GM23338 (cell line): Measurements from ENCODE around the gene ZNF256. TPM values are rescaled to one million over a fixed set of nuclear protein-coding genes. Genes with fewer than 3 reads are reported as not detected.

Experiments
- ATAC-seq: fragments of 200-7000 bp; cut with Tn5 transposase; 3 replicates; pipeline ENCODE4 v1.9.1; 2020
- DNase-seq: peaks from one replicate; pipeline ENCODE4 v3.0.0-alpha.2; 2015; ENCODE audit warnings: low spot score
- H2AFZ ChIP-seq: fragments of 200-600 bp; sonication (generic); 2 replicates; pipeline ENCODE4 v1.8.0; 2016; ENCODE audit warnings: antibody characterized with exemption, mild to moderate bottlenecking, moderate library complexity
- H3F3A ChIP-seq: fragments of 200-600 bp; sonication (generic); replicated peaks from 2 replicates; pipeline ENCODE4 v1.8.0; 2017; ENCODE audit warnings: antibody characterized with exemption, mixed run types, low read depth
- H3K27ac ChIP-seq: fragments of 200-600 bp; sonication (generic); 2 replicates; pipeline ENCODE4 v1.6.1; 2016; ENCODE audit warnings: low read depth
- H3K27me3 ChIP-seq: fragments of 200-600 bp; sonication (generic); 2 replicates; pipeline ENCODE4 v1.8.0; 2016; ENCODE audit warnings: mild to moderate bottlenecking, mixed run types, moderate library complexity; ENCODE audit not compliant: insufficient read depth
- H3K36me3 ChIP-seq: fragments of 200-600 bp; sonication (generic); 2 replicates; pipeline ENCODE4 v1.8.0; 2016; ENCODE audit warnings: mild to moderate bottlenecking; ENCODE audit not compliant: insufficient read depth
- H3K4me1 ChIP-seq: fragments of 200-600 bp; sonication (generic); 2 replicates; pipeline ENCODE4 v1.8.0; 2016; ENCODE audit warnings: mild to moderate bottlenecking, moderate library complexity; ENCODE audit not compliant: insufficient read depth
- H3K4me2 ChIP-seq: fragments of 200-600 bp; sonication (generic); 2 replicates; pipeline ENCODE4 v1.7.1; 2017; ENCODE audit warnings: mixed run types
- H3K4me3 ChIP-seq: fragments of 200-600 bp; sonication (generic); 2 replicates; pipeline ENCODE4 v1.6.1; 2016; ENCODE audit warnings: mixed run types
- H3K79me2 ChIP-seq: fragments of 200-600 bp; sonication (generic); replicated peaks from 2 replicates; pipeline ENCODE4 v1.8.0; 2017; ENCODE audit warnings: mild to moderate bottlenecking; ENCODE audit not compliant: insufficient read depth
- H3K9me2 ChIP-seq: fragments of 200-600 bp; sonication (generic); 2 replicates; pipeline ENCODE4 v1.8.0; 2017; ENCODE audit not compliant: insufficient read depth
- H4K20me1 ChIP-seq: fragments of 200-600 bp; sonication (generic); replicated peaks from 2 replicates; pipeline ENCODE4 v1.8.0; 2017; ENCODE audit warnings: mild to moderate bottlenecking; ENCODE audit not compliant: insufficient read depth
- H3K27ac Mint-ChIP-seq: 2 replicates; pipeline ENCODE4 v1.8.0; 2020; ENCODE audit warnings: inconsistent platforms, mild to moderate bottlenecking, moderate library complexity, mixed read lengths
- H3K27me3 Mint-ChIP-seq: 3 replicates; pipeline ENCODE4 v1.8.0; 2022; ENCODE audit warnings: low read depth, mild to moderate bottlenecking, moderate library complexity, mixed read lengths, inconsistent platforms; ENCODE audit not compliant: insufficient read depth, poor library complexity
- H3K36me3 Mint-ChIP-seq: 3 replicates; pipeline ENCODE4 v1.8.0; 2021; ENCODE audit warnings: low read depth, mild to moderate bottlenecking, inconsistent platforms, moderate library complexity, mixed read lengths
- H3K4me1 Mint-ChIP-seq: 3 replicates; pipeline ENCODE4 v1.8.0; 2020; ENCODE audit warnings: mild to moderate bottlenecking, inconsistent platforms, mixed read lengths
- H3K4me3 Mint-ChIP-seq: 3 replicates; pipeline ENCODE4 v1.8.0; 2021; ENCODE audit warnings: moderate library complexity, mild to moderate bottlenecking, inconsistent platforms, mixed read lengths
- H3K9me3 Mint-ChIP-seq: 3 replicates; pipeline ENCODE4 v1.8.0; 2020; ENCODE audit warnings: moderate library complexity, mild to moderate bottlenecking, inconsistent platforms, mixed read lengths
- CREB1 ChIP-seq: fragments of 250-450 bp; sonication (Bioruptor Pico); IDR thresholded peaks from 2 replicates; pipeline ENCODE4 v1.5.0; 2020; ENCODE audit warnings: low read depth, mild to moderate bottlenecking, moderate library complexity
- CTCF ChIP-seq, 2 experiments: fragments of 200-600 bp in 1 of 2; sonication (generic) in 1 of 2; conservative IDR thresholded peaks; 2 replicates each; pipeline versions ENCODE4 v1.5.1 to v1.6.1; 2016 to 2017; ENCODE audit warnings: antibody characterized with exemption in 2 of 2, low read depth in 2 of 2, mild to moderate bottlenecking in 2 of 2, moderate library complexity in 1 of 2
- EZH2 ChIP-seq: fragments of 200-600 bp; sonication (generic); IDR thresholded peaks from one replicate; pipeline ENCODE4 v1.8.0; 2017; ENCODE audit warnings: antibody characterized with exemption, mild to moderate bottlenecking, low read depth; ENCODE audit not compliant: unreplicated experiment
- EZH2phosphoT487 ChIP-seq: fragments of 200-600 bp; sonication (generic); IDR thresholded peaks from one replicate; pipeline ENCODE4 v1.8.1; 2018; ENCODE audit warnings: antibody characterized with exemption; ENCODE audit not compliant: unreplicated experiment
- JUNB ChIP-seq: IDR thresholded peaks from one replicate; pipeline ENCODE4 v1.6.1; 2016; ENCODE audit warnings: antibody characterized with exemption; ENCODE audit not compliant: unreplicated experiment
- NANOG ChIP-seq: IDR thresholded peaks from 2 replicates; pipeline ENCODE4 v1.6.1; 2016; ENCODE audit warnings: antibody characterized with exemption, borderline replicate concordance
- POLR2AphosphoS5 ChIP-seq: IDR thresholded peaks from 2 replicates; pipeline ENCODE4 v1.6.1; 2016; ENCODE audit warnings: antibody characterized with exemption, low read depth
- STAT1 ChIP-seq: IDR thresholded peaks from one replicate; pipeline ENCODE4 v1.6.1; 2016; ENCODE audit warnings: antibody characterized with exemption; ENCODE audit not compliant: unreplicated experiment
- ZNF114 ChIP-seq: fragments of 250-450 bp; sonication (Bioruptor Pico); IDR thresholded peaks from 2 replicates; pipeline ENCODE4 v1.5.0; 2020; ENCODE audit warnings: mild to moderate bottlenecking, moderate library complexity
- ZNF331 ChIP-seq: fragments of 250-450 bp; sonication (Bioruptor Pico); IDR thresholded peaks from 2 replicates; pipeline ENCODE4 v1.5.0; 2020; ENCODE audit warnings: low read depth, mild to moderate bottlenecking, moderate library complexity
- ZNF462 ChIP-seq: fragments of 250-450 bp; sonication (Bioruptor Pico); IDR thresholded peaks from 2 replicates; pipeline ENCODE4 v1.5.0; 2020; ENCODE audit warnings: mild to moderate bottlenecking, moderate library complexity
- polyA plus RNA-seq: library from polyadenylated mRNA; unstranded; fragments of >200 nt; fragmentation: Nextera tagmentation; extraction: Ambion mirVana; gene quantifications from 2 replicates; pipeline ENCODE4 v1.2.1, GENCODE V29; 2016
- total RNA-seq: library from RNA; depleted of rRNA; stranded (reverse); fragments of >200 nt; shearing (Covaris generic); gene quantifications from 2 replicates; pipeline ENCODE4 v1.2.3, GENCODE V29; 2014
- TF ChIP-seq, protein P1 (sequence below): IDR thresholded peaks from 2 replicates; pipeline ENCODE4 v1.6.1; 2016; ENCODE audit warnings: antibody characterized with exemption
- TF ChIP-seq, protein P2 (sequence below): IDR thresholded peaks from one replicate; pipeline ENCODE4 v1.6.1; 2018; ENCODE audit warnings: antibody characterized with exemption; ENCODE audit not compliant: unreplicated experiment

The ZNF256 gene
- total and polyA plus RNA-seq, 2 experiments from 2014 or later: 8.8 to 16.2 TPM

DNA sequence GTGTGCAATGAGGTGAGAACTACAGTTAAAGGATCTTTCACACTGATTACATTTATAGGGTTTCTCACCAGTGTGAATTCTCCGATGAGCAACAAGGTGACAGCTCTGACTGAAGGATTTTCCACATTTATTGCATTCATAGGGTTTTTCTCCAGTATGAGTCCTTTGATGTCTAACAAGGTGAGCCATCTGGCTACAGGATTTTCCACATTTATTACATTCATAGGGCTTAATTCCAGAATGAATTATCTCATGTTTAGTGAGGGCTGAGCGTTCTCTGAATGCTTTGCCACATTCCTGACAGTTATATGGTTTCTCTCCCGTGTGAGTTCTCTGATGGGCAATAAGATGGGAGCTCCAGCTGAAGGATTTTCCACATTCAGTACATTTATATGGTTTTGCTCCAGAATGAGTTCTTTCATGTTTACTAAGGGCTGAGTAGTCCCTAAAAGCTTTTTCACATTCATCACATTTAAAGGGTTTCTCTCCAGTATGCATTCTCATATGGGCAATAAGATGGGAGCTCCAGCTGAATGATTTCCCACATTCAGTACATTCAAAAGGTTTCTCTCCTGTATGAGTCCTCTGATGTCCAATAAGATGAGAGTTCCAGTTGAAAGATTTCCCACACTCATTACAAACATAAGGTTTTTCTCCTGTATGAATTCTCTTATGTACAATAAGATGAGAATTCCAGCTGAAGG, 31.2 kb upstream of the ZNF256 start:
- H3K4me1 ChIP-seq: no peaks in the 10 kb centered on the region
- no peaks in the 10 kb centered on the region for H3K79me2 ChIP-seq
- H3F3A ChIP-seq: no peaks in the 10 kb centered on the region; the same call in 1 of the 2 replicates
- peaks cover 75% of the 10 kb centered on the region for H3K36me3 ChIP-seq
- no peaks in the 10 kb centered on the region for H3K27me3 ChIP-seq
- H3K4me3 ChIP-seq: peak overlapping the region; percentile 3; the same call in 1 of the 2 replicates
- H3K27ac ChIP-seq: no peak overlapping the region
- peak; percentile 16 for DNase-seq
- no peak for TF ChIP-seq NANOG
- TF ChIP-seq, protein P1, sequence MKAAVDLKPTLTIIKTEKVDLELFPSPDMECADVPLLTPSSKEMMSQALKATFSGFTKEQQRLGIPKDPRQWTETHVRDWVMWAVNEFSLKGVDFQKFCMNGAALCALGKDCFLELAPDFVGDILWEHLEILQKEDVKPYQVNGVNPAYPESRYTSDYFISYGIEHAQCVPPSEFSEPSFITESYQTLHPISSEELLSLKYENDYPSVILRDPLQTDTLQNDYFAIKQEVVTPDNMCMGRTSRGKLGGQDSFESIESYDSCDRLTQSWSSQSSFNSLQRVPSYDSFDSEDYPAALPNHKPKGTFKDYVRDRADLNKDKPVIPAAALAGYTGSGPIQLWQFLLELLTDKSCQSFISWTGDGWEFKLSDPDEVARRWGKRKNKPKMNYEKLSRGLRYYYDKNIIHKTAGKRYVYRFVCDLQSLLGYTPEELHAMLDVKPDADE: no peak
- TF ChIP-seq CTCF (conservative IDR thresholded peaks at IDR 0.05; ENCODE audit: low read depth in 2 of 2): no peak
- no peak for TF ChIP-seq CREB1 (CRISPR knock-in tag)
- TF ChIP-seq STAT1: no peak
- no peak for TF ChIP-seq ZNF114 (CRISPR knock-in tag)
- TF ChIP-seq EZH2phosphoT487: no peak
- TF ChIP-seq, protein P2, sequence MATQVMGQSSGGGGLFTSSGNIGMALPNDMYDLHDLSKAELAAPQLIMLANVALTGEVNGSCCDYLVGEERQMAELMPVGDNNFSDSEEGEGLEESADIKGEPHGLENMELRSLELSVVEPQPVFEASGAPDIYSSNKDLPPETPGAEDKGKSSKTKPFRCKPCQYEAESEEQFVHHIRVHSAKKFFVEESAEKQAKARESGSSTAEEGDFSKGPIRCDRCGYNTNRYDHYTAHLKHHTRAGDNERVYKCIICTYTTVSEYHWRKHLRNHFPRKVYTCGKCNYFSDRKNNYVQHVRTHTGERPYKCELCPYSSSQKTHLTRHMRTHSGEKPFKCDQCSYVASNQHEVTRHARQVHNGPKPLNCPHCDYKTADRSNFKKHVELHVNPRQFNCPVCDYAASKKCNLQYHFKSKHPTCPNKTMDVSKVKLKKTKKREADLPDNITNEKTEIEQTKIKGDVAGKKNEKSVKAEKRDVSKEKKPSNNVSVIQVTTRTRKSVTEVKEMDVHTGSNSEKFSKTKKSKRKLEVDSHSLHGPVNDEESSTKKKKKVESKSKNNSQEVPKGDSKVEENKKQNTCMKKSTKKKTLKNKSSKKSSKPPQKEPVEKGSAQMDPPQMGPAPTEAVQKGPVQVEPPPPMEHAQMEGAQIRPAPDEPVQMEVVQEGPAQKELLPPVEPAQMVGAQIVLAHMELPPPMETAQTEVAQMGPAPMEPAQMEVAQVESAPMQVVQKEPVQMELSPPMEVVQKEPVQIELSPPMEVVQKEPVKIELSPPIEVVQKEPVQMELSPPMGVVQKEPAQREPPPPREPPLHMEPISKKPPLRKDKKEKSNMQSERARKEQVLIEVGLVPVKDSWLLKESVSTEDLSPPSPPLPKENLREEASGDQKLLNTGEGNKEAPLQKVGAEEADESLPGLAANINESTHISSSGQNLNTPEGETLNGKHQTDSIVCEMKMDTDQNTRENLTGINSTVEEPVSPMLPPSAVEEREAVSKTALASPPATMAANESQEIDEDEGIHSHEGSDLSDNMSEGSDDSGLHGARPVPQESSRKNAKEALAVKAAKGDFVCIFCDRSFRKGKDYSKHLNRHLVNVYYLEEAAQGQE: no peak
- no peak for TF ChIP-seq JUNB
- TF ChIP-seq ZNF462: no peak
- no peak for TF ChIP-seq EZH2
- no peak for TF ChIP-seq ZNF331
- no peak for TF ChIP-seq POLR2AphosphoS5
- Mint-ChIP-seq H3K9me3 (peaks cover 100% of the 10 kb centered on the region), H3K4me1 (no peaks in the 10 kb centered on the region), H3K27me3 (no peaks in the 10 kb centered on the region), H3K36me3 (peaks cover 99% of the 10 kb centered on the region), H3K4me3 (no peak overlapping the region), H3K27ac (no peak overlapping the region)
- H3K9me2 ChIP-seq: 0 out of 2 replicates have a peak, but pooled peaks cover 6% of the 10 kb centered on the region
- H4K20me1 ChIP-seq: no peaks in the 10 kb centered on the region
- no peak overlapping the region for H3K4me2 ChIP-seq
- no peak overlapping the region for H2AFZ ChIP-seq
- no peak for ATAC-seq
